Measurements from ENCODE around the gene CDC14A. TPM values are rescaled to one million over a fixed set of nuclear protein-coding genes. Genes with fewer than 3 reads are reported as not detected.

Gene CDC14A
- total and polyA plus RNA-seq, 8 donors: 8.9 to 16.4 (median 14.2) TPM

GRCh38 chr1:100443811-100444571 lies 91.7 kb downstream of the CDC14A start:
- Histone ChIP-seq H3K4me1 (peaks cover 15 to 40% of the 10 kb centered on the region in 2 donors), H3K4me3 (no peak overlapping the region), H3K27me3 (no peaks in the 10 kb centered on the region), H3K27ac (peak overlapping the region; percentile 29 to 48), H3K36me3 (no peaks in the 10 kb centered on the region), H3K9me3 (no peaks in the 10 kb centered on the region)
- ATAC-seq (peak; percentile 46), DNase-seq (no peak)
- TF ChIP-seq, protein P1, sequence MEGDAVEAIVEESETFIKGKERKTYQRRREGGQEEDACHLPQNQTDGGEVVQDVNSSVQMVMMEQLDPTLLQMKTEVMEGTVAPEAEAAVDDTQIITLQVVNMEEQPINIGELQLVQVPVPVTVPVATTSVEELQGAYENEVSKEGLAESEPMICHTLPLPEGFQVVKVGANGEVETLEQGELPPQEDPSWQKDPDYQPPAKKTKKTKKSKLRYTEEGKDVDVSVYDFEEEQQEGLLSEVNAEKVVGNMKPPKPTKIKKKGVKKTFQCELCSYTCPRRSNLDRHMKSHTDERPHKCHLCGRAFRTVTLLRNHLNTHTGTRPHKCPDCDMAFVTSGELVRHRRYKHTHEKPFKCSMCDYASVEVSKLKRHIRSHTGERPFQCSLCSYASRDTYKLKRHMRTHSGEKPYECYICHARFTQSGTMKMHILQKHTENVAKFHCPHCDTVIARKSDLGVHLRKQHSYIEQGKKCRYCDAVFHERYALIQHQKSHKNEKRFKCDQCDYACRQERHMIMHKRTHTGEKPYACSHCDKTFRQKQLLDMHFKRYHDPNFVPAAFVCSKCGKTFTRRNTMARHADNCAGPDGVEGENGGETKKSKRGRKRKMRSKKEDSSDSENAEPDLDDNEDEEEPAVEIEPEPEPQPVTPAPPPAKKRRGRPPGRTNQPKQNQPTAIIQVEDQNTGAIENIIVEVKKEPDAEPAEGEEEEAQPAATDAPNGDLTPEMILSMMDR (IDR thresholded peaks at IDR 0.05): no peak
- intact Hi-C loops (cut with DNase I): no loop called here

- ATAC-seq (no peak), DNase-seq (no peak)
- no peaks in the 10 kb centered on the region for H3K27me3 ChIP-seq
- no peaks in the 10 kb centered on the region for H3K9me3 ChIP-seq
- peak overlapping the region in 1 of 2 donors; percentile 48 for H3K27ac ChIP-seq
- peaks cover 3 to 30% of the 10 kb centered on the region in 2 donors for H3K4me1 ChIP-seq
- intact Hi-C loops (cut with DNase I): no loop called here
- TF ChIP-seq, protein P1 (IDR thresholded peaks at IDR 0.05): no peak
- H3K4me3 ChIP-seq: no peak overlapping the region
- no peaks in the 10 kb centered on the region for H3K36me3 ChIP-seq
These were observed 93.3 kb downstream of the CDC14A start for GRCh38 chr1:100445565-100445964.

DNA sequence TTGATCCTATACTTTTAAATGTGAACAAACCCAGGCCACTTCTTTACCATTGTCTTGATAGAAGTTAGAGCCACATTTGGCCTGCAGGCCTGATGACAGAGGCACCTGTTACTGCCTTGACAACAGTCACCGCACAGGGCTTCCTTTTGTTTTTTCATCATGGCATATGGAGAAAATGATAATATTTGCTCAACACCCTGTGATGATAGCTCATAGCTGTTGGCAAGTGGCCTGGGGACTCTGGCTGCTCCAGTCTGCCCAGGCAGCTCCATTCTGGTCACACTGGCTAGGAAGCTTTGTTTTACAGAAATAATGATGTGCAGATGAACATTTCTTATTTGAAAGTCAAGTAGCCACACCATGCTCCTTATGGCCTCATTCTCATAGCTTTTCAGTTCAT lies 96.1 kb downstream of the CDC14A start:
- no peak overlapping the region for H3K4me3 ChIP-seq
- no peaks in the 10 kb centered on the region for H3K27me3 ChIP-seq
- TF ChIP-seq, protein P1 (IDR thresholded peaks at IDR 0.05): no peak
- intact Hi-C loops (cut with DNase I): no loop called here
- H3K4me1 ChIP-seq: peaks cover 0 to 31% of the 10 kb centered on the region in 2 donors
- H3K9me3 ChIP-seq: no peaks in the 10 kb centered on the region
- H3K36me3 ChIP-seq: no peaks in the 10 kb centered on the region
- no peak overlapping the region for H3K27ac ChIP-seq
- DNase-seq (no peak), ATAC-seq (no peak)

DNA sequence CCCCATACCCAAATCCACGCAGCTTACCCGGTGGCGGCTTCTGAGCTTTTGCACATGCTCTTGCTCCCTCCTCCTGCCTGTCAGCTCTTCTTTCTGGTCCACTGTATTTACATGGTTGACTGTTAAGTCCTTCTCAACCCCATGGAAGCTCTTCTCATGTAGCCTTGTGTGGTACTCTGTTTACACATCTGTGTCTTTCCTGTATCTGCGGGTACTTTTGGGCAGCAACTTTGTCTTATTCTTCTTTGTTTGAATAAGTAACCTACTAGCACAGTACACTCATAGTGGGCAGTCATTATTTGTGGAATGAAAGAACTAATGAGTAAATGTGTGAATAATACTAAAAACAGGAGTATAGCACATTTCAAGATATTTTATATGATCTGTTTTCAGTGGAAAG lies 97.2 kb downstream of the CDC14A start:
- no peak overlapping the region for H3K4me3 ChIP-seq
- no peaks in the 10 kb centered on the region for H3K36me3 ChIP-seq
- DNase-seq (no peak), ATAC-seq (no peak)
- peak overlapping the region in 1 of 2 donors; percentile 2 for H3K27ac ChIP-seq
- no peaks in the 10 kb centered on the region for H3K27me3 ChIP-seq
- peaks cover 0 to 20% of the 10 kb centered on the region in 2 donors for H3K4me1 ChIP-seq
- TF ChIP-seq, protein P1 (IDR thresholded peaks at IDR 0.05): no peak
- intact Hi-C loops (cut with DNase I): no loop called here
- no peaks in the 10 kb centered on the region for H3K9me3 ChIP-seq

DNA sequence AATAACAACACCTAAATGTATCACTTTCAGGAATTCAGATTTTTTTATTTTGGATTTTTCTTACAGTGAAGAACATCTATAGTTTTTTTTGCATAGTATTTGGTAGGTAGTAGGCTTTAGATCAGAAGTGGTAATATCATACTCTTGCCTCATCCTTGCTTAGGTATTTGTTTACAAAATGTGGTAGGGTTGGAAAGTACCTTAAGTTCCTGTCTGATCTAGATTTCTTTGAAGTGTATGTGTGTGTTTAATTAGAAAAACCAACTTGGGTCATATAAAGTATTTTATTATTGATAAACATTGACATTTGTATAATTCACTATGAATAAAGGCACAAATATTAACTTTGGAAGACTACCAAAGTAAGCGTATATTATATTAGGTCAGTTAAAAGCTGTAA lies 100.3 kb downstream of the CDC14A start:
- Histone ChIP-seq H3K9me3 (no peaks in the 10 kb centered on the region), H3K27ac (no peak overlapping the region), H3K4me3 (no peak overlapping the region), H3K27me3 (no peaks in the 10 kb centered on the region), H3K4me1 (peaks cover 0 to 16% of the 10 kb centered on the region in 2 donors), H3K36me3 (no peaks in the 10 kb centered on the region)
- TF ChIP-seq, protein P1 (IDR thresholded peaks at IDR 0.05): no peak
- intact Hi-C loops (cut with DNase I): loop anchor here in 1 of 2 donors (10.0 kb wide), 1 partner anchor 98 kb away; the partner anchor contains the start of gene CDC14A
- DNase-seq (no peak), ATAC-seq (peak; percentile 34)

All from left lung (tissue), 10 donors.